Measurements from ENCODE around the gene LPCAT3.

DNA sequence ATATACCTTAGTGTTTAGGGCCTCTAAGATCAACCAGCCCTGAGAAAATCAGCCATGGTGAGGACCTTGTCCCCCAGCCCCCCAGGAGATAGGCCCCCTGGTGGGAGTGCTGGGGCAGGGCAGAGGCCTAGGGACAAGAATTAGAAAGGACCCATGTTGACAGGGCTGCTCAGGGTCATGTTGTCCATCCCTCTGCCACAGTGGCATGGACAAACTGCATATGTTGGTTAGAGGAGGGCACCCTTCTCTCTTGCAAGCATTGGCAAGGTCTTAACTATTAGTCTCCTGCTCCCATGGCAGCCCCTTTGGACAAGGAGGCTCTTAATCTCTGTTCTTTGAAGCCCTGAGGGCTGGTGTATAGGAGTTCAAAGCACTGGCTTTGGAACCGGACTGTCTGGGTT lies 67.9 kb downstream of the LPCAT3 start:
- TF ChIP-seq, protein P1, sequence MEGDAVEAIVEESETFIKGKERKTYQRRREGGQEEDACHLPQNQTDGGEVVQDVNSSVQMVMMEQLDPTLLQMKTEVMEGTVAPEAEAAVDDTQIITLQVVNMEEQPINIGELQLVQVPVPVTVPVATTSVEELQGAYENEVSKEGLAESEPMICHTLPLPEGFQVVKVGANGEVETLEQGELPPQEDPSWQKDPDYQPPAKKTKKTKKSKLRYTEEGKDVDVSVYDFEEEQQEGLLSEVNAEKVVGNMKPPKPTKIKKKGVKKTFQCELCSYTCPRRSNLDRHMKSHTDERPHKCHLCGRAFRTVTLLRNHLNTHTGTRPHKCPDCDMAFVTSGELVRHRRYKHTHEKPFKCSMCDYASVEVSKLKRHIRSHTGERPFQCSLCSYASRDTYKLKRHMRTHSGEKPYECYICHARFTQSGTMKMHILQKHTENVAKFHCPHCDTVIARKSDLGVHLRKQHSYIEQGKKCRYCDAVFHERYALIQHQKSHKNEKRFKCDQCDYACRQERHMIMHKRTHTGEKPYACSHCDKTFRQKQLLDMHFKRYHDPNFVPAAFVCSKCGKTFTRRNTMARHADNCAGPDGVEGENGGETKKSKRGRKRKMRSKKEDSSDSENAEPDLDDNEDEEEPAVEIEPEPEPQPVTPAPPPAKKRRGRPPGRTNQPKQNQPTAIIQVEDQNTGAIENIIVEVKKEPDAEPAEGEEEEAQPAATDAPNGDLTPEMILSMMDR (conservative IDR thresholded peaks at IDR 0.05): no peak
- TF ChIP-seq ZFX (IDR thresholded peaks at IDR 0.05): no peak
